HG02798 (cell line): ENCODE results near the gene MRPL23.
"Not testable (repeated sequence)": the region's sequence is repeated elsewhere in the genome, so short reads cannot be mapped to it uniquely, and the experiment has no call there.

ENCODE experiments used
- ATAC-seq: cut with Tn5 transposase; IDR thresholded peaks from one replicate; pipeline ENCODE4 v1.9.1; 2021; ENCODE audit warnings: mild to moderate bottlenecking; ENCODE audit not compliant: unreplicated experiment, poor library complexity

MRPL23 gene

DNA sequence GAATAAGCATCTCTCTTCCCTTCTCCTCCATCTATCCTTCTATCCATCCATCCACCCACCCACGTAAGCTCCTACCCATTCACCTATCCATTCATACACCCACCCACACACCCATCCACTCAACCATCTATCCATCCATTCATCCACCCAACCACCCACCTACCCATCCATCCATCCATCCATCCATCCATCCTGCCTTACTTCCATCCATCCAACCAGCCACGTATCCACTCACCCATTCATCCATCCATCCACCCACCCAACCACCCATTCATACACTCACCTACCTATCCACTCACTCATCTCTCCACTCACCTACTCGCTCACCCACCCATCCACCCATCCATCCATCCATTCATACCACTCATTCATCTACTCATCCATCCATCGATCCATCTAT is 14.5 kb upstream of the MRPL23 start:
- ATAC-seq, result no peak

DNA sequence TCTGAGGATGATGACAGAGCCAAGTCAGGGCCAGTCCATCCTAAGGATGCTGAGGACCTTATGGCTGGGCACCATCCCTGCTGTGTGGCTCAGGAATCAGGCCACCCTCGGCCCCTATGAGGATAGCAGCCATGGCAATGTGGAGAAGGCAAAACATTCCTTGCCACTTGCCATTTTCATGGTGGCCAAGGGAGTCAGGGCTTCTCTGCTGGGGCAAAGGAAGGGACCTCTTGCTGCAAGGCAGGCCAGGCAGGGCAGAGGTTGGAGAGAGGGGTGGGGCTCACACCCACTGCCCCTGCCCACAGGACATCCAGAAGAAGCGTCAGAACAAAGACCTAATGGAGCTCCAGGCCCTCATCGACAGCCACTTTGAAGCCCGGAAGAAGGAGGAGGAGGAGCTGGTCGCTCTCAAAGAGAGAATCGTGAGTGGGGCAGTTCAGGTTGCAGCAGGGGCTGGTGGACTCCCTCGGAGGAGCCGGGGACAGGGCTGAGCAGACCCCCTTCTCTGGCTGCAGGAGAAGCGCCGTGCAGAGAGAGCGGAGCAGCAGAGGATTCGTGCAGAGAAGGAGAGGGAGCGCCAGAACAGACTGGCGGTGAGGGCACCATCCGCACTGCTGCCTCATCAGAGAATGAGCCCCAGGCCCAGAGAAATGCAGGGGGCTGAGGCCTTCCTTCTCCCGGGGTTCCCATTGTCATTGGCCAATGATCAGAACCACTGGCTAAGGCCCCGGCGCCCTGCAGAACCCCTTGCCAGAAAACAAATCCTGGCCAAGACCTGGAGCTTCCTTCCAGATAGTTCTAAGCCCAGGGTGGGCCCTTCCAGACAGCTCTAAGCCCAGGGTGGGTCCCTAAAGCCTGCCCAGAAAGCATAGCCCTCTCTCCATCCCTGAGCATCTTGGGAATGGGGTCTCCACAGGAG is 13.5 kb upstream of the MRPL23 start:
- no peak for ATAC-seq

DNA sequence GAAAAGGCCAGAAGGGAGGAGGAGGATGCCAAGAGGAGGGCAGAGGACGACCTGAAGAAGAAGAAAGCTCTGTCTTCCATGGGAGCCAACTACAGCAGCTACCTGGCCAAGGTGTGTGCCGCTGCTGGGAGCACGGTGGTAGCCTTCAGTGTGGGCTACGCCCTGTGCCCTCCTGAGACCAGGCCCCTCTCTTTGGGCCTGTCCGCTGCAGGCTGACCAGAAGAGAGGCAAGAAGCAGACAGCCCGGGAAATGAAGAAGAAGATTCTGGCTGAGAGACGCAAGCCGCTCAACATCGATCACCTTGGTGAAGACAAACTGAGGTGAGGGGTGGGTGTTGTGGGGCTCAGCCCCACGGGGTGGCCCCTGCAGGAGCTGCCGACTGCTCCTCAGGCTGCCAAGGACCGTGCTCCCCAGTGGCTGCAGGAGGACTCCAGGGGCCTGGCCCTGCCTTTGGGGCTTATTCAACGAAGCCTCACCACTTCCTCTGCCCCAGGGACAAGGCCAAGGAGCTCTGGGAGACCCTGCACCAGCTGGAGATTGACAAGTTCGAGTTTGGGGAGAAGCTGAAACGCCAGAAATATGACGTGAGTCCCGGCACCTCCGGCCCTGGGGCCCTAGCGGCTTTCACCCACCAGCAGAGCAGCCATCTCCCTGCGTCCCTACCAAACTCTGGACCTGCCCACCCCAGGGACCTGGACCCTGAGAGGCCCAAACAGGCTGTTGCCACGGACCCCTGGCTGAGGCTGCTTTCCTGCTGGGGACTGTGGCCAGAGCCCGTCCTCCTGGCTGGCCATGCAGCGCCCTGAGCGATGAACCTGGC is 12.6 kb upstream of the MRPL23 start:
- no peak for ATAC-seq

DNA sequence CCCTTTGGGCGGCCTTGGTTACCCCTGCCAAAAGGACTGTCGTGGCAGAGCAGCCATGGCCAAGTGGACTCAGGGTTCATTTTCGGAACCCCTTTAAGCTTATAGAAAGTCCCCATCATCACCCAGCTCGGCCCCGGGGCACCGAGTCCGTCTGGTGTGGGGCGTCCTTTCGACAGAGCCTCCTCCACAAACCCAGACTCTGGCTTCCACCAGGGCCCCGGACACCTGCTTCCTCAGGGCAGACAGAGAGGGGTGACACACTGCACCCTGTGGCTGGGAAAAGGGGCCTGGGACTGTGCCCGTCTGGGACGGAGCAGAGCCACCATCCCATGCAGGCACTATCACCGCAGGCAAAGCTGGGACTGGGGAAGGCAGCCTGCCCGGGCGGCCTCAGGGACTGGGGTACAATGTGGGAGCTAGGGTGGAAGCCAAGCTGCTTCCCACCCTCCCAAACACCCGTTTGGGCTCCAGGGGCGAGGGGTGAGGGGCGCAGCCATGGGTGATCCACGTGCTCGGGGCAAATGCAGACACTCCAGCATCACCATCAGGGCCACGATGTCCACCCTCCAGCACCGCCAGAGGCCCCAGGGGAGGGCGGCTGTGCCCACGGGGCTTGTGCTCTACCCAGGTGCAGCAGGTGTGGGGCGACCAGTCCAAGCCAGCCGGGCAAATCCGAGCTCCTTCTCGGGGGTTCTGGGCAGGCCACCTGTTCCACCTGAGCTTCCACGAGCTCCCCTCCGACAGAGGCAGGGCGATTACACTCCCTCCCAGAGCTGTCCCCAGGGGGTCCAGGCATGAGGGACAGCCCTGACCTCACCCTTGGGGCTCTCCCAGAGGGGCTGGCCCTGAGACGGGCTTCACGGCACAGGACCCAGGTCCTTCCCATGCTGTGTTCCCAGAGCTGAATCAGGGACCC is 11.7 kb upstream of the MRPL23 start:
- ATAC-seq, result no peak

DNA sequence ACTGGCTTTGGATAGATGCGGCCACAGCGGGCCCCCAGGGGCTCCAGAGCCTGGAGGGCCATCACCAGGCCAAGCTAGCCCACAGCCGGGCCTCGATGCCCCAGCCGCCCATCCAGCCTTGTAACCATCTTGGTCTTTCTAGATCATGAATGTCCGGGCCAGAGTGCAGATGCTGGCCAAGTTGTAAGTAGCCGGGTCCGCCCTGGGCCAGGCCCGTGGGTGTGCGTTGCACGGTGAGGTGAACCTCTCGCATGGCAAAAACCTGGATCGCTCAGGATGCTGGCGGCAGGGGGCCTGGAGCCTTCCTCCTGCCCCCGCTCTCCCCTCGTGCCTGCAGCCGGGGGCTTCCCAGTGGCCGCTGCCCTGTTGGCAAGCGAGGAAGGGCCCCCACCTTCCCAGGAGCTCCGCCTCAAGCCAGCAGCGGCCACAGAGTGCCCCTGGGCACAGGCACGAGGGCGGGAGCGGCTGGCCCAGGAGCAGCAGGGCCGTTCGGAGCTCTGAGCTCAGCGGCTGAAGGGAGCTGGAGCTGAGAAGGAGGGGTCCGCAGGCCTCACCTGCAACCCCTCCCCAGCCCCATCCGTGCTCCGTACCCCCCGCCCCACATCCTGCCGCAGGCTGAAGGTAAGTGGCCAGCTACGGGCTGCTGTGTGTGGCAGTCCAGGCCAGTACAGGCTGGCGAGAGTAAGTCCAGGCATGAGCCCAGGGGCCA is 10.9 kb upstream of the MRPL23 start:
- ATAC-seq, result no peak

DNA sequence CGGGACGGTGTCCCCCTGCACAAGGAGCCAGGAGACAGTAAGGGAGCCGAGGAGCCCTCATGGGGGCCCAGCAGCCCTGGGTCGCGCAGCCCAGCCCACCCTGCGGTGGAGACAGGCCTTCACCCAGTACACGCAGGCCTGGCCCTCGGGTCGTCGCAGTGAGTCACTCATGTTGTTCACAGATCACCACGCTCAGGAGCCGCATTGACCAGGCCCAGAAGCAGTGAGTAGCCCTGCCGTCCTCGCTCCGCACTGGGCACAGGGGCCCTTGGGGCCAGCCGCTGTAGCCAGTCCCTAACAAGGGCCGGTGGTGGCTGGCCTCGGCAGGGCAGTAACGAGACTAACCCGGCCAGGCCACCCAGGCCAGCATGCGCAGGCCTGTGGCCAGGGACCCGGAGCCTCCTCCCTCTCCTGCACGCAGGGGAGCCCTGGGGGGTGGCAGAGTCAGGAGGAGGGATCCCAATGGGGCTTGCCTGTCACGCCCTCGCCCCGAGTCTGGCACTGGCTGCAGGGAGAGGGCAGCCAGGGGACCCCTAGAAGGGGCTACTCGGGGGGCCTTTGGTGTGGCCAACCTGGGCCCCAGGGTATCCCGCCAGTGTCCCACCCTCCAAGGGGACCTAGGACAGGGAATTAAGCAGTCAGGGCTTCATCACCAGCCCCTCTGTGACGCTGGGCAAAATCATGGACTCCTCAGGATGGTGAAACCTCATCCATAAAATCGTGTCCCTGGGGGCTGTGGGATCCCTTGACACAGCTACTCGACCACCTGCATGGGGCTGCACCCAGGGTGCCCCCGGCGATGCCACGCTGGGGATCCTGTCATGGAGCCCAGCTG is 10.1 kb upstream of the MRPL23 start:
- ATAC-seq, result no peak

DNA sequence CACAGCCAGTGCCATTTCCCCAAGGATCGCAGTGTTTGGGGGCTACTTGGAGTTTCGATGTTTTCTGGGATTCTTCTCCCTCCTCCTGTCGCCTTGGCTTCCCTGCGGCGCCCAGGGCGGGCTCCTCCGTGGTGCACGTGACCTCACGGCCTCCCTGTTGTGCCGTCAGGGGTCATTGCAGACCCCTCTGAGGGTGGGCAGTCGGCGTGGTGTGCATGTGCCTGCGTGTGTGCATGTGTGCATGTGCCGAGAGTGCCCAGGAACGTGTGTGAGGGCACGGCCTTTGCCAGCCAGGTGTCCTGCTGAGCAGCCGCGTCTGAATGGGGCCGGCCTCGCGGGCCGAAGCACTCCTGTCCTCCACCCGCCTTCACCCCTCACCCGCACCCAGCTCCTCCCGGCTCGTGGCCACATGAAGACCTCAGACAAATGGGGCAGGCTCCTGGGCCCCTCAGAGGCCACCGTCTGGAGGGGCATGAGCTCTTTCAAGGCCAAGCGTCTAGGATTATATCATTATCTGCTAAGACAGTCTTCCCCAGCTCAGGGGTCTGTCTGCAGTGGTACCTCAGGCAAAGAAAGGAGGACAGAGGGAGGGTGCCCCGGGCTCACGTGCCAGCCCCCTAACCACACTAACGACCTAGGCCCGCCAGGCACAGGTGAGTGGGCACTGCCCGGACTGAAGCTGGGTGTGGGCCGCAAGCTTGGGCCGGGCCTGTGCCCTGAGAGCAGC is 9.4 kb upstream of the MRPL23 start:
- ATAC-seq, result no peak

DNA sequence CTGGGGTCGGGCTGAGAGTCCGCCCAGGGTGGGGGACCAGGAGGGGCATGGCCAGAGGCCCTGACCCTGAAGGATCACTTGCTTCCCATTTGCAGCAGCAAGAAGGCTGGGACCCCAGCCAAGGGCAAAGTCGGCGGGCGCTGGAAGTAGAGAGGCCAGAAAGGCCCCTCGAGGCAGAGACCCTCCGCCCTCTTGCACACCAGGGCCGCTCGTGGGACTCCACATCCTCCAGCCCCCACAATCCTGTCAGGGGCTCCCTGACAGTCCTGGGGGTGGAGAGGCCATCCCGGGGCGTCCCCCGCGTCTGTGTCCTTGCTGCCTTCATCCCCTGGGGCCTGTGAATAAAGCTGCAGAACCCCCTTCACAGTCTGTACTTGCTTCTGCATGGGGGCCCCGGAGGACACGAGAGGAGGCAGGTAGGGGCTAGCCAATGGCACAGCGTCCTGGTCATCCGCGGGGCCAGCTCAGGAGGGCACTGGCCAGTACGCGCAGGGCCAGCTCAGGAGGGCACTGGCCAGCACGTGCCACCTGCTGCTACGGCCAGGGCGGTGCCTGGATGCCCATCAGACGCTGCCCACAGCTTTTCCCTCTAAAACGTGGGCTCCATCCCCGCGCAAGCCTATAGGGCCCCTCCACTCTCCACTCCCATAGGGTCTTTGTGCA is 8.7 kb upstream of the MRPL23 start:
- no peak for ATAC-seq

DNA sequence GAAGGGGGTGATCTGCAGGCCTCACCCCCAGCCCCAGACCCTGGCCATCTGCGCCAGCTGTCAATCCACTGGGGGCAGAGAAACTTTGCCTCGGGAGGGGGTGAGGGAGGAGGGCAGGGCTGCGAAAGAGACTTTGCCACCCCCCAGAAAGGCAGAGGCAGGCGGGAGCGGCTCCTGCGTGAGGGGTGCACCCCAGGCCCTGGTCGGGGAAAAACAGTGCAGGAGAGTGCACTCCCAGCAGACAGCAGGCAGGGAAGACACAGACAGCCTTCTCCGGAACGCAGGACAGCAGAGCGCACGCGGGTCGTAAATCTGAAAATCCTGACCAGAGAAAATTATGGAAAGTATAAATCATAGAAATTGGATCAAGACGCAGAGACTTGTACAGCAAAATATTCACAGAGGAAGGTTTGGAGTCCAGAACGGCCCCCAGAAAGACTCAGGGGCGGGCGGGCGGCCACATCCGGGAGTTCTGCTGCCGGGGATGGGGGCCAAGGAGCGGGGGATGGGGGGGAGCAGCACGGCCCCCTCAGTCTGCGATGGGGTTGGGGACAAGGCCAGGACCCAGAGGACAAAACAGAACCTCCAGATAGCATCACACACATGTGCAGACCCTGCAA is 8.0 kb upstream of the MRPL23 start:
- ATAC-seq, result no peak

DNA sequence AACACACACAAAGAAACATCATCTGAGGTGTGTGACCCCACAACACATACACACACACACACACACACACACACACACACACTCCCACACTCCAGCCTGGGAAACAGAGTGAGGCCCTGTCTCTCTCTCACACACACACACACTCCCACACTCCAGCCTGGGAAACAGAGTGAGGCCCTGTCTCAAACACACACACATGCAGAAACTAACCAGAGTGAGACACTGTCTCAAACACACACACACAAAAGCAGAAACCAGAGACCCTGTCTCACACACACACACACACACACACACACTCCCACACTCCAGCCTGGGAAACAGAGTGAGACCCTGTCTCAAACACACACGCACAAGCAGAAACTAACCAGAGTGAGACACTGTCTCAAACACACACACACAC is 7.3 kb upstream of the MRPL23 start:
- not testable (repeated sequence) for ATAC-seq

DNA sequence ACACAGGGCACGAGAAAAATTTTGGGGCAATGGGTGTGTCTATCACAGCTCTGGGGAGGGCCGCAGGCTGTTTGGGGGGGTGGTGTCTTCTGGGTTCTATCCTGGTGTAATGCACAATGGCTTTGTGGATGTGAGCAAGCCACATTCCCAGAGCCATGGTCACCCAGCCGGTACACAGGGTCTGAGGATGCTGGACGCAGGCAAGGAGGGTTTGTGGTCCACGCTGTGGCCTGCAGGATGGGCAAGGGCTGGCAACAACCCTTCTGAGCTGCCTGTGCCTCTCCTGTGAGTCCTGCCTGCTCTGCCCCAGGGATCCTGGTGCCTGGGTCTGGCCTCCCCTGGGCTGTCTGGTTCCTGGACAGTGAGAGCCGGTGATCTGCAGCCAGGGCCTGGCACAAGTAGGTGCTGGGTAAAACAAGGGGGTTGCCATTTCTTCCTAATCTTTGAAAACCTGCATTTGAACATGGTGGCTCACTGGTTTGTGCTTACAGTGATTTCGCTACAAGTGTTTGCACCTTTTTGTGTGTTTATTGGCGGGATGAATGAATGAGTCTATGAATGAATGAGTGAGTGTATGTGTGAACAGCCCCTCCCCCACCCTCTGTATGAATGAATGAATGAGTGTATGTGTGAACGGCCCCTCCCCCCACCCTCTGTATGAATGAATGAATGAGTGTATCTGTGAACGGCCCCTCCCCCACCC is 4.4 kb upstream of the MRPL23 start:
- no peak for ATAC-seq

DNA sequence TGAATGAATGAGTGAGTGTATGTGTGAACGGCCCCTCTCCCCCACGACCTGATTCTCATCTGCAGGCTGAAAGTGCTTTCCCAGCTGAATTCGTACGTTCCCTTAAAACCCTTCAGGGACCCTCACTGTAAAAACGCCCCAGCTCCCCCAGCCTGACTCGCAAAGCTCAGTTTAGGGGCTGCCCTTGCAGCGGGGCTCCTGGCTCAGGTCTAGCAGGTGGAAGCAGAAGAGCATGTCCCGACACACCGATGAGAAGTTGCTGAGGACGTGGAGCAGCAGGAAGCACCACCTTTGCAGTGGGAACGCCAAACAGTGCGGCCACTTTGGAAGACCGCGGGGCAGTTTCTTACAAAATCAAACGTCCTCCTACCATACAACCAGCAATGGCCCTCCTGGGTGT is 3.6 kb upstream of the MRPL23 start:
- ATAC-seq, result no peak

DNA sequence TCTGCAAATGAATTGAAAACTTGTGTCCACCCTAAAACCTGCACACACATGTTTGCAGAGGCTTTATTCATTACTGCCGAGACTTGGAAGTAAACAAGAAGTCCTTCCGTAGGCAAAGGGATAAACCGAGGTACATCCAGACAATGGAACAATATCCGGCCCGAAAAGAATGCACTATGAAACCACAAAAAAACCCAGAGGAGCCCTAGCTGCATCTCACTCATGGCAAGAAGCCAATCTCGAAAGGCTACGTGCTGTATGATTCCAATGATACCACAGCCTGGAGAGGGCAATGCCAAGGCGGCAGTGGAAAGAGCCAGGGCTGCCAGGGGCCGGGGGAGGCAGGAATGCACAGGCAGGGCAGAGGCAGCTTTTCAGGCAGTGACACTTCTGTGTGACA is 3.2 kb upstream of the MRPL23 start:
- ATAC-seq, result no peak

DNA sequence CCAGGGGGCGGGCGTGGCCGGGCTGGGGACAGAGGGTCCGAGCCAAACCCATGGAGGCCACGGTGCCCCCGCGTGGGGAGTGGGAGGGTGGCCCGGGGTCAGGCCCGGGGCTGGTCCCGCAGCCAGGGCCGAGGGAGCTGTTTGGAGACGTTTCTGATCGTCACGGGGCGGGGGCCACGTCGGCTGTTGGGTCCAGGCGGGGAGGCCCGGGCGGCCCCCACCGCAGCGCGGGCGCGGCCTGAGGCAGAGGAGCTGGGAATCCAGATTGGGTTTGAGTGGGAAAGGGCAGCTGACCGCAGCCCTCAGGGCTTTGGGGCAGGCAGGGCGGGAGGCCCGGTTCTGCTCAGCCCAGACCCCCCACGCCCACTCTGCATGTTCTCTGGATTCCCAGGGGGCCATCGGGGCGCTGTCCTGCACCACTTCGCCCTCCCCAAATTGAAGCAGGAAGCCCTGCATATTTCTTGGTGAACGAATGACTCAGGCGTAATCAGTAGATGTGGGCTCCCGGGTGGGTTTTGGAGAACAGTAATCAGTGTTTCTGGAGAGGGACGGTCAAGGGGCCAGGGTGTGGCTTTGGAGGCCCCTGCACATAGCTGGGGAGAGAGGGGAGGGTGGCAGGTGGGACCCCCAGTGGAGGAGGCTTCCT is 583 bp downstream of the MRPL23 start:
- ATAC-seq, result no peak

DNA sequence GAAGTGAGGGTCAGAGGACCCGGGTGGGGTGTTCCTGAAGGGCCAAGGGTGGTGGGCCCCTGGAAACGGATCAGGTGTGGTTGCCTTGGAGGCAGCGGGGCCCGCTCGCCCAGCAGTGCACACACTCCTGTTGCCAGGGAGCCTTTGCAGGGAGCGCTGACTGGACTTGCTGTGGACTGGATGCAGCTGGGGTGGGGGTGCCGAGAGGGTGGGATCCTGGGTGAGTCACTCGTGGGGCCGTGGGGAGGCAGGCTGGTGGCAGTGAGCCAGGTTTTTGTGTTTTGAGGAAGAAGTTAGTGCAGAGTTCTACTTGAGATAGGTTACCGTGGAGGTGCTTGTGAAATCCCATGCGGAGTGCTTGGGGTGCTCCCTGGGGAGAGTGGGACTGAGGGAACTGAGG is 1.3 kb downstream of the MRPL23 start:
- no peak for ATAC-seq

DNA sequence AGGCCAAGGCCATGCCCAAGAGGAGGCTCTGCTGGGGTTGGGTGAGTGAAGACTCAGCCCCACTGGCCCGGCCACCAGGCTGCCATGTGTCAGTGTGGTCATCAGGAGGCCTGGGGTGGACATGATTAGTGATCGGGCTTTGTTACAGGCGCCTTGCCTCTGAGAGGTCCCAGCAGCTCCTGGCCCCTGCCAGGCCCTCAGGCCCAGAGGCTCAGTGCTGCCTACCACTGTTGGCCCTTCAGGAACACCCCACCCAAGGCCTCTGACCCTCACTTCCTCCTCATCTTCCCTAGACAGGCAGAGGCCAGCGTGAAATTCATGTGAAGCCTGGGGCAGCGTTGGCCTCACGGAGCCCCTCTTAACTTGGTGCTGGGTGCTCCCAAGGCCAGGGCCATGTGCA is 2.2 kb downstream of the MRPL23 start:
- no peak for ATAC-seq
